Endothelial cell of umbilical vein (primary cell): ENCODE results near the gene LRRTM4. TPM values are rescaled to one million over a fixed set of nuclear protein-coding genes. Genes with fewer than 3 reads are reported as not detected.

ENCODE experiments used
- BruUV-seq: library from RNA; stranded (reverse); fragments of 400-500 nt; replicated peaks from 2 replicates; lab custom pipeline; 2021; lab: Mats Ljungman, UMichigan
- CTCF ChIA-PET: fragments of 300-600, 350-600 bp; sonication (Branson Sonifier 250); formaldehyde crosslinking; loops from one replicate; lab custom pipeline; 2021; ENCODE audit warnings: antibody characterized with exemption, inconsistent platforms; lab: Charles Lee
- POLR2A ChIA-PET: fragments of 300-600, 350-600 bp; sonication (Branson Sonifier 250); formaldehyde crosslinking; loops from one replicate; lab custom pipeline; 2021; ENCODE audit warnings: antibody characterized with exemption, inconsistent platforms; lab: Charles Lee
- DNase-seq: peaks from one replicate; pipeline ENCODE4 v3.0.0-alpha.2; 2011; ENCODE audit warnings: low read depth, low spot score
- FAIRE-seq: peaks from 2 replicates; lab custom pipeline; 2011; peaks lifted over from hg19 to GRCh38; lab: Jason Lieb, UNC
- H2AFZ ChIP-seq: 2 replicates; pipeline ENCODE4 v1.6.0; 2012; ENCODE audit warnings: low read depth, low read length, control low read depth, inconsistent platforms
- H3K27ac ChIP-seq: 2 replicates; pipeline ENCODE4 v1.5.1; 2011; ENCODE audit warnings: low read depth, mild to moderate bottlenecking, control low read depth, low read length, moderate library complexity; ENCODE audit not compliant: insufficient read depth
- H3K27me3 ChIP-seq, 2 experiments: 2 replicates each; pipeline versions ENCODE4 v1.6.0 to v1.6.1; 2011; ENCODE audit warnings: low read length in 2 of 2, mixed read lengths in 1 of 2; ENCODE audit not compliant: control insufficient read depth in 2 of 2, insufficient read depth in 2 of 2
- H3K36me3 ChIP-seq, 2 experiments: 2 replicates in 1 of 2; 3 replicates in 1 of 2; pipeline ENCODE4 v1.5.1; 2011; ENCODE audit warnings: low read length in 2 of 2, mild to moderate bottlenecking in 1 of 2, moderate library complexity in 1 of 2; ENCODE audit not compliant: control insufficient read depth in 2 of 2, insufficient read depth in 2 of 2; ENCODE audit errors: extremely low read depth in 1 of 2
- H3K4me1 ChIP-seq: 3 replicates; pipeline ENCODE4 v1.5.1; 2011; ENCODE audit warnings: mild to moderate bottlenecking, low read length; ENCODE audit not compliant: control insufficient read depth, insufficient read depth; ENCODE audit errors: extremely low read depth
- H3K4me2 ChIP-seq: 2 replicates; pipeline ENCODE4 v1.6.1; 2011; ENCODE audit warnings: low read length, control low read depth, mixed read lengths; ENCODE audit not compliant: insufficient read depth
- H3K4me3 ChIP-seq, 3 experiments: fragments of 200-600 bp in 1 of 3; sonication (generic), shearing (Covaris generic) in 1 of 3; replicated peaks in 1 of 3; 2 replicates each; pipeline ENCODE4 v1.5.1; 2011 to 2016; ENCODE audit warnings: control low read depth in 3 of 3, low read length in 3 of 3, mild to moderate bottlenecking in 2 of 3, inconsistent platforms in 1 of 3, low read depth in 1 of 3, moderate library complexity in 1 of 3; ENCODE audit not compliant: insufficient read depth in 1 of 3
- H3K79me2 ChIP-seq: 2 replicates; pipeline ENCODE4 v1.6.0; 2012; ENCODE audit warnings: low read length, inconsistent platforms; ENCODE audit not compliant: control insufficient read depth, insufficient read depth
- H3K9ac ChIP-seq: replicated peaks from 2 replicates; pipeline ENCODE3; 2011; ENCODE audit warnings: low read length, control low read depth; ENCODE audit not compliant: insufficient read depth; ENCODE audit errors: extremely low read depth
- H3K9me1 ChIP-seq: replicated peaks from 3 replicates; pipeline ENCODE4 v1.6.0; 2011; ENCODE audit warnings: mild to moderate bottlenecking, low read length; ENCODE audit not compliant: control insufficient read depth, insufficient read depth; ENCODE audit errors: extremely low read depth
- H3K9me3 ChIP-seq: replicated peaks from 2 replicates; pipeline ENCODE4 v1.5.1; 2012; ENCODE audit warnings: low read length, inconsistent platforms; ENCODE audit not compliant: control insufficient read depth, insufficient read depth
- H4K20me1 ChIP-seq: replicated peaks from 2 replicates; pipeline ENCODE3; 2011; ENCODE audit warnings: mild to moderate bottlenecking, low read length; ENCODE audit not compliant: control insufficient read depth, insufficient read depth; ENCODE audit errors: extremely low read depth
- EZH2 ChIP-seq: IDR thresholded peaks from 2 replicates; pipeline ENCODE4 v1.6.1; 2012; ENCODE audit warnings: borderline replicate concordance, low read depth, mild to moderate bottlenecking, moderate library complexity, low read length, inconsistent platforms; ENCODE audit not compliant: severe bottlenecking
- FOS ChIP-seq: IDR thresholded peaks from 2 replicates; pipeline ENCODE4 v1.6.1; 2011; ENCODE audit warnings: mild to moderate bottlenecking, low read length, moderate library complexity, borderline replicate concordance; ENCODE audit not compliant: insufficient read depth
- GATA2 ChIP-seq: IDR thresholded peaks from 2 replicates; pipeline ENCODE4 v1.7.0; 2011; ENCODE audit warnings: low read depth, mild to moderate bottlenecking, moderate library complexity, mixed read lengths, low read length; ENCODE audit not compliant: insufficient read length, insufficient read depth
- JUN ChIP-seq: IDR thresholded peaks from 2 replicates; pipeline ENCODE4 v1.6.1; 2011; ENCODE audit warnings: borderline replicate concordance, low read depth; ENCODE audit not compliant: insufficient read length, insufficient read depth
- MYC ChIP-seq: IDR thresholded peaks from one replicate; pipeline ENCODE4 v1.6.1; 2011; ENCODE audit warnings: mild to moderate bottlenecking, low read depth, low read length
- POLR2A ChIP-seq: IDR thresholded peaks from 2 replicates; pipeline ENCODE4 v1.6.1; 2012; ENCODE audit warnings: low read depth, mild to moderate bottlenecking, control low read depth, low read length
- POLR2AphosphoS5 ChIP-seq: IDR thresholded peaks from 2 replicates; pipeline ENCODE4 v1.6.1; 2012; ENCODE audit warnings: low read depth, mild to moderate bottlenecking, control low read depth, low read length, moderate library complexity; ENCODE audit not compliant: insufficient read depth
- dilution Hi-C: fragments of 300-500 bp; cut with MboI; formaldehyde crosslinking; loops from one replicate; pipeline ENCODE4 v1.15.0; 2019; ENCODE audit warnings: low sequenced_read_pairs; ENCODE audit not compliant: extremely low pct_ligation_motif_present
- intact Hi-C: fragments of 100-400 bp; cut with micrococcal nuclease; formaldehyde crosslinking; loops from one replicate; pipeline ENCODE4 v1.10.0; 2022
- polyA plus RNA-seq, 4 experiments: library from polyadenylated mRNA; depleted of rRNA in 3 of 4; stranded (reverse) in 3 of 4; unstranded in 1 of 4; fragments of >200 nt; gene quantifications; 2 replicates each; pipeline versions ENCODE4 v1.2.1 to v1.2.3, GENCODE V29; 2011 to 2012; ENCODE audit warnings: missing spikeins in 1 of 4
- total RNA-seq: library from RNA; stranded (reverse); gene quantifications from 2 replicates; pipeline ENCODE4 v1.2.3, GENCODE V29; 2021
- TF ChIP-seq, protein P1 (sequence below), 2 donors: IDR thresholded peaks; 1 replicate in 1 of 2; 2 replicates in 1 of 2; pipeline ENCODE4 v1.5.1; 2011; ENCODE audit warnings: low read length in 2 of 2, mild to moderate bottlenecking in 2 of 2, moderate library complexity in 2 of 2, control low read depth in 1 of 2, inconsistent platforms in 1 of 2, low read depth in 1 of 2; ENCODE audit not compliant: insufficient read depth in 1 of 2; ENCODE audit errors: extremely low read depth in 1 of 2
- TF ChIP-seq, protein P2 (sequence below): IDR thresholded peaks from 2 replicates; pipeline ENCODE4 v1.6.1; 2011; ENCODE audit not compliant: insufficient read depth, insufficient read length

Gene LRRTM4
- total and polyA plus RNA-seq, 2 donors (not counting 3 experiments of a cell fraction or from before 2014, with no cell fraction given): not detected

DNA sequence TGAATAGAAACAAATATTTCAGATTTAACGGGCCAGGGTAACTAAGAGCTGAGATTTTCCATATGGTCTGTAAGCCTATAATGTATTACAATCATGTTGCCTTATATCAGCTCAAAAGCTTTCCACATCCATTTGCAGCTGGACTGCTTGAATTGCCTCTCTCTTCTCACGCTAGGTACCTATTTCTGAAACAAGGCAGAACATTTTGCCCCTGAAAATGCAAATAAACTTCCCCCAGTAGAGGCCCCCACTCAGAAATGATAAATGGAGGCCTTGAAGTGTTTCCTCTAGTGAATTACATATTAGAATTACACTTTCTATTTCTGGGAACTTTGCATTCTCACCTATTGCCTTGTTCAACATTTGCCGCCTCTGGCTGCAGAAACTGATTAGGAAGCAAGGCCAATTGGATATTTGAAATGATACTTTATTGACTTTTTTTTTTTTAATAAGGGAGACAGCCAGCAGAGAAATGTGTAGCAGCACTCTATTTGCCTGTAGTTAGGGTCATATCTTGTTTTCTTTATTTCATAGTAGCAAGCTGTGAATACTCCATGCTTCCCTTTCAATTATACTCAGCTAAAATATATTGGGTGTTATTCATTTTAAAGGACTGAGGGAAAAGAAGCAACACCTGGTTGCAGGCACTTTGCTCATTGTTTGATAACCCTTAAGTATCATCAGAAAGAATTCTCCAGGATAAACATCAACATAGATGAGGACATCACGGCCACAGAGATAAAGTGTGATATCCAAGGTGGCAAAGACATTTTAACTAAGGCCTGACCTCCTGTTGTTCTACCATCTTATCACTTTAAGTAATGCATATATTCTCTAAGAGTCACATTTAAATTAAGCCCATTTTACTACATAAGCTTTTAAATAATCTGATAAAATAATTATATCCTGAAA, 505.5 kb downstream of the LRRTM4 start:
- Histone ChIP-seq H3K4me1 (no peaks in the 10 kb centered on the region), H3K4me2 (no peak overlapping the region), H3K9me1 (no peaks in the 10 kb centered on the region), H3K27ac (no peak overlapping the region), H3K79me2 (no peaks in the 10 kb centered on the region), H3K36me3 (no peaks in the 10 kb centered on the region), H2AFZ (no peak overlapping the region), H3K4me3 (no peak overlapping the region), H3K27me3 (no peaks in the 10 kb centered on the region), H3K9me3 (no peaks in the 10 kb centered on the region), H3K9ac (no peak overlapping the region), H4K20me1 (no peaks in the 10 kb centered on the region)
- DNase-seq (no peak), FAIRE-seq (no peak)
- BruUV-seq: no TSS peak
- POLR2A ChIA-PET: no interaction called here
- intact Hi-C loops (no loop called here), dilution Hi-C loops (no loop called here)
- CTCF ChIA-PET: interaction anchor here (0.7 to 1.5 kb wide), 2 partner anchors 9 to 1962 kb away, joined by 3 read pairs; no protein-coding TSS in a partner anchor
- TF ChIP-seq FOS: no peak
- TF ChIP-seq POLR2AphosphoS5: no peak
- TF ChIP-seq, protein P1, sequence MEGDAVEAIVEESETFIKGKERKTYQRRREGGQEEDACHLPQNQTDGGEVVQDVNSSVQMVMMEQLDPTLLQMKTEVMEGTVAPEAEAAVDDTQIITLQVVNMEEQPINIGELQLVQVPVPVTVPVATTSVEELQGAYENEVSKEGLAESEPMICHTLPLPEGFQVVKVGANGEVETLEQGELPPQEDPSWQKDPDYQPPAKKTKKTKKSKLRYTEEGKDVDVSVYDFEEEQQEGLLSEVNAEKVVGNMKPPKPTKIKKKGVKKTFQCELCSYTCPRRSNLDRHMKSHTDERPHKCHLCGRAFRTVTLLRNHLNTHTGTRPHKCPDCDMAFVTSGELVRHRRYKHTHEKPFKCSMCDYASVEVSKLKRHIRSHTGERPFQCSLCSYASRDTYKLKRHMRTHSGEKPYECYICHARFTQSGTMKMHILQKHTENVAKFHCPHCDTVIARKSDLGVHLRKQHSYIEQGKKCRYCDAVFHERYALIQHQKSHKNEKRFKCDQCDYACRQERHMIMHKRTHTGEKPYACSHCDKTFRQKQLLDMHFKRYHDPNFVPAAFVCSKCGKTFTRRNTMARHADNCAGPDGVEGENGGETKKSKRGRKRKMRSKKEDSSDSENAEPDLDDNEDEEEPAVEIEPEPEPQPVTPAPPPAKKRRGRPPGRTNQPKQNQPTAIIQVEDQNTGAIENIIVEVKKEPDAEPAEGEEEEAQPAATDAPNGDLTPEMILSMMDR (IDR thresholded peaks at IDR 0.05; ENCODE audit: extremely low read depth in 1 of 2, insufficient read depth in 1 of 2, low read depth in 1 of 2, low read length in 2 of 2): no peak
- no peak for TF ChIP-seq JUN
- TF ChIP-seq, protein P2, sequence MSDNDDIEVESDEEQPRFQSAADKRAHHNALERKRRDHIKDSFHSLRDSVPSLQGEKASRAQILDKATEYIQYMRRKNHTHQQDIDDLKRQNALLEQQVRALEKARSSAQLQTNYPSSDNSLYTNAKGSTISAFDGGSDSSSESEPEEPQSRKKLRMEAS: no peak
- TF ChIP-seq GATA2: no peak
- no peak for TF ChIP-seq MYC
- no peak for TF ChIP-seq POLR2A
- TF ChIP-seq EZH2: no peak
